ENCODE measurements around the gene EIF5B. TPM values are rescaled to one million over a fixed set of nuclear protein-coding genes. Genes with fewer than 3 reads are reported as not detected.

EIF5B gene
- total RNA-seq, 1 experiment from 2014 or later = 58.1 TPM

DNA sequence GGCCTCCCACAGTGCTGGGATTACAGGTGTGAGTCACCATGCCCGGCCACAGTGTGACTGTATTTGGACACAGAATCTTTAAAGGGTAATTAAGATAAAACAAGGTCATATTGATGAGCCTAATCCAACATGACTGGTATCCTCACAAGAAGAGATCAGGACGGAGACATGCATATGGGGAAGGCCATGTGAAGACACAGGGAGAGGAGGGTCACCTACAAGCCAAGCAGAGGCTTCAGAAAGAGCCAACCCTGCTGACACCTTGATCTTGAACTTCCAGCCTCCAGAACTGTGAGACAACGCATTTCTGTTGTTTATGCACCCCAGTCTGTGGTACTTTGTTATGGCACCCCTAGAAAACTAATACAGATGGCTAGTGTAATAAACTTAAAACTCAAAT is 80.2 kb downstream of the EIF5B start:
- Mint-ChIP-seq H3K27me3 (ENCODE audit: low read depth) (no peaks in the 10 kb centered on the region), H3K4me3 (no peak overlapping the region), H3K9me3 (no peaks in the 10 kb centered on the region), H3K4me1 (no peaks in the 10 kb centered on the region), H3K36me3 (ENCODE audit: insufficient read depth in 1 of 3, low read depth in 3 of 3) (peaks cover 42 to 93% (median 75%) of the 10 kb centered on the region in 3 experiments), H3K27ac (no peak overlapping the region)
- Histone ChIP-seq H2BK20ac (ENCODE audit: low read depth, low read length, poor library complexity, severe bottlenecking) (no peak overlapping the region), H3K4me2 (ENCODE audit: insufficient read depth, insufficient read length, low read length) (no peak overlapping the region), H2AFZ (ENCODE audit: low read length) (no peak overlapping the region), H3K9me3 (ENCODE audit: control insufficient read depth, low read depth, low read length) (no peaks in the 10 kb centered on the region), H2BK15ac (ENCODE audit: low read depth, low read length) (no peak overlapping the region), H3K56ac (ENCODE audit: insufficient read length, low read depth, low read length) (no peak overlapping the region), H4K8ac (replicated peaks; ENCODE audit: insufficient read length, low read depth, low read length) (no peak overlapping the region), H3K14ac (ENCODE audit: insufficient read depth, low read length) (no peak overlapping the region), H3K23ac (ENCODE audit: insufficient read length, low read depth, low read length) (no peak overlapping the region), H3K4me1 (ENCODE audit: insufficient read depth, low read length) (no peaks in the 10 kb centered on the region), H3K23me2 (ENCODE audit: insufficient read length, low read depth, low read length, poor library complexity, severe bottlenecking) (no peaks in the 10 kb centered on the region), H2BK5ac (ENCODE audit: insufficient read length, low read length) (no peak overlapping the region), H3K27ac (ENCODE audit: insufficient read length, low read depth, low read length) (no peak overlapping the region), H3K79me1 (ENCODE audit: insufficient read depth, low read depth, low read length, poor library complexity, severe bottlenecking) (no peaks in the 10 kb centered on the region), H2AK5ac (ENCODE audit: insufficient read length, low read length) (no peak overlapping the region), H2BK12ac (ENCODE audit: insufficient read length, low read depth, low read length) (no peak overlapping the region), H4K20me1 (ENCODE audit: control insufficient read depth, insufficient read depth, insufficient read length) (no peaks in the 10 kb centered on the region), H3K27me3 (ENCODE audit: insufficient read depth, low read length) (no peaks in the 10 kb centered on the region), H4K91ac (ENCODE audit: insufficient read length, low read depth, low read length) (no peak overlapping the region), H3K9ac (ENCODE audit: extremely low read depth, insufficient read length, low read length) (no peak overlapping the region), H3T11ph (ENCODE audit: low read length) (no peak overlapping the region), H3K18ac (ENCODE audit: insufficient read length, low read depth, low read length) (no peak overlapping the region), H2BK120ac (ENCODE audit: low read depth, low read length, poor library complexity, severe bottlenecking) (no peak overlapping the region), H4K5ac (ENCODE audit: insufficient read length, low read depth, low read length) (no peak overlapping the region), H3K79me2 (ENCODE audit: insufficient read depth, low read length) (no peaks in the 10 kb centered on the region), H3K4ac (ENCODE audit: low read depth, low read length) (no peak overlapping the region)
- no peak for DNase-seq
- no CpG with 5 or more reads among the region's 3 CpGs for WGBS (ENCODE audit: extremely low coverage, insufficient read length, low lambda C conversion rate)
- TF ChIP-seq, protein P1, sequence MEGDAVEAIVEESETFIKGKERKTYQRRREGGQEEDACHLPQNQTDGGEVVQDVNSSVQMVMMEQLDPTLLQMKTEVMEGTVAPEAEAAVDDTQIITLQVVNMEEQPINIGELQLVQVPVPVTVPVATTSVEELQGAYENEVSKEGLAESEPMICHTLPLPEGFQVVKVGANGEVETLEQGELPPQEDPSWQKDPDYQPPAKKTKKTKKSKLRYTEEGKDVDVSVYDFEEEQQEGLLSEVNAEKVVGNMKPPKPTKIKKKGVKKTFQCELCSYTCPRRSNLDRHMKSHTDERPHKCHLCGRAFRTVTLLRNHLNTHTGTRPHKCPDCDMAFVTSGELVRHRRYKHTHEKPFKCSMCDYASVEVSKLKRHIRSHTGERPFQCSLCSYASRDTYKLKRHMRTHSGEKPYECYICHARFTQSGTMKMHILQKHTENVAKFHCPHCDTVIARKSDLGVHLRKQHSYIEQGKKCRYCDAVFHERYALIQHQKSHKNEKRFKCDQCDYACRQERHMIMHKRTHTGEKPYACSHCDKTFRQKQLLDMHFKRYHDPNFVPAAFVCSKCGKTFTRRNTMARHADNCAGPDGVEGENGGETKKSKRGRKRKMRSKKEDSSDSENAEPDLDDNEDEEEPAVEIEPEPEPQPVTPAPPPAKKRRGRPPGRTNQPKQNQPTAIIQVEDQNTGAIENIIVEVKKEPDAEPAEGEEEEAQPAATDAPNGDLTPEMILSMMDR (conservative IDR thresholded peaks at IDR 0.05) = no peak
